H1 (cell line): ENCODE results near the gene NAV3.

Source experiments
- BRCA1 ChIP-seq: IDR thresholded peaks from 2 replicates; pipeline ENCODE4 v1.6.1; 2012; ENCODE audit warnings: low read depth, low read length, improper control_type of control experiment
- CEBPB ChIP-seq: IDR thresholded peaks from 2 replicates; pipeline ENCODE4 v1.6.1; 2012; ENCODE audit warnings: low read depth, low read length
- CHD2 ChIP-seq: IDR thresholded peaks from 2 replicates; pipeline ENCODE4 v1.6.1; 2012; ENCODE audit warnings: low read length, improper control_type of control experiment
- CTCF ChIP-seq, 3 experiments: IDR thresholded peaks; 1 replicate in 2 of 3; 2 replicates in 1 of 3; pipeline versions ENCODE4 v1.5.1 to v1.6.1; 2011; ENCODE audit warnings: low read length in 3 of 3, mild to moderate bottlenecking in 3 of 3, inconsistent platforms in 2 of 3, low read depth in 1 of 3, moderate library complexity in 1 of 3; ENCODE audit not compliant: insufficient read depth in 1 of 3; ENCODE audit errors: control extremely low read depth in 1 of 3
- EZH2 ChIP-seq: fragments of 200-600 bp; sonication (generic); IDR thresholded peaks from 2 replicates; pipeline ENCODE4 v1.7.1; 2012; ENCODE audit warnings: low read depth, mild to moderate bottlenecking, moderate library complexity, low read length, inconsistent platforms; ENCODE audit not compliant: severe bottlenecking
- JUN ChIP-seq: IDR thresholded peaks from 2 replicates; pipeline ENCODE4 v1.6.1; 2011; ENCODE audit warnings: low read depth, mild to moderate bottlenecking, improper control_type of control experiment, low read length
- JUND ChIP-seq: IDR thresholded peaks from 2 replicates; pipeline ENCODE4 v1.6.1; 2011; ENCODE audit warnings: mild to moderate bottlenecking, improper control_type of control experiment, low read length
- POLR2A ChIP-seq, 2 experiments: IDR thresholded peaks; 1 replicate in 1 of 2; 2 replicates in 1 of 2; pipeline ENCODE4 v1.6.1; 2011; ENCODE audit warnings: low read depth in 2 of 2, low read length in 2 of 2, mild to moderate bottlenecking in 2 of 2; ENCODE audit errors: control extremely low read depth in 1 of 2
- RNF2 ChIP-seq: fragments of 200-900, 300-1000 bp; sonication (generic); IDR thresholded peaks from 2 replicates; pipeline ENCODE4 v1.7.1; 2016; ENCODE audit warnings: borderline replicate concordance, low read depth, mild to moderate bottlenecking, antibody characterized with exemption, low read length; ENCODE audit not compliant: poor library complexity, severe bottlenecking; ENCODE audit errors: missing control alignments
- TAF1 ChIP-seq: IDR thresholded peaks from 2 replicates; pipeline ENCODE4 v1.6.1; 2011; ENCODE audit warnings: mild to moderate bottlenecking, low read depth, low read length
- ZNF274 ChIP-seq: IDR thresholded peaks from 2 replicates; pipeline ENCODE4 v1.7.0; 2012; ENCODE audit warnings: low read length, borderline replicate concordance; ENCODE audit errors: extremely low read depth

- TF ChIP-seq EZH2, result no peak
- TF ChIP-seq CTCF (IDR thresholded peaks at IDR 0.05; ENCODE audit: control extremely low read depth in 1 of 3, insufficient read depth in 1 of 3, low read depth in 1 of 3, low read length in 3 of 3), result no peak
- no peak for TF ChIP-seq TAF1
- TF ChIP-seq ZNF274, result no peak
- TF ChIP-seq BRCA1, result no peak
- TF ChIP-seq JUN, result no peak
- no peak for TF ChIP-seq POLR2A (IDR thresholded peaks at IDR 0.05; ENCODE audit: control extremely low read depth in 1 of 2, low read depth in 2 of 2, low read length in 2 of 2)
- no peak for TF ChIP-seq CHD2
- no peak for TF ChIP-seq CEBPB
- TF ChIP-seq JUND, result no peak
- TF ChIP-seq RNF2, result no peak
Measured at GRCh38 chr12:78028426-78028825, 197.7 kb downstream of the NAV3 start.
